WTC11 (cell line): Measurements from ENCODE around the gene AVP. TPM values are rescaled to one million over a fixed set of nuclear protein-coding genes. Genes with fewer than 3 reads are reported as not detected.

ENCODE experiments used
- ATAC-seq: fragments of 200-7000 bp; cut with Tn5 transposase; 2 replicates; pipeline ENCODE4 v1.10.0; 2021; ENCODE audit warnings: mild to moderate bottlenecking, moderate library complexity
- CTCF ChIA-PET: fragments of 300-600 bp; sonication (Branson Sonifier 250); formaldehyde crosslinking; loops from one replicate; lab custom pipeline; 2021; ENCODE audit warnings: antibody characterized with exemption; lab: Charles Lee
- POLR2A ChIA-PET: fragments of 350-600 bp; sonication (Branson Sonifier 250); formaldehyde crosslinking; loops from one replicate; lab custom pipeline; 2021; ENCODE audit warnings: antibody characterized with exemption; lab: Charles Lee
- DNase-seq: peaks from one replicate; pipeline ENCODE4 v3.0.0; 2021; ENCODE audit warnings: low spot score
- H3K27ac Mint-ChIP-seq: 2 replicates; pipeline ENCODE4 v1.8.0; 2021; ENCODE audit warnings: mixed read lengths
- H3K27me3 Mint-ChIP-seq: 2 replicates; pipeline ENCODE4 v1.8.0; 2021; ENCODE audit warnings: low read depth, mild to moderate bottlenecking, moderate library complexity, mixed read lengths
- H3K36me3 Mint-ChIP-seq: 2 replicates; pipeline ENCODE4 v1.8.0; 2021; ENCODE audit warnings: mixed read lengths
- H3K4me1 Mint-ChIP-seq: 2 replicates; pipeline ENCODE4 v1.8.0; 2022; ENCODE audit warnings: mixed read lengths
- H3K4me3 Mint-ChIP-seq: 2 replicates; pipeline ENCODE4 v1.8.0; 2021; ENCODE audit warnings: mild to moderate bottlenecking, moderate library complexity, mixed read lengths
- H3K9me3 Mint-ChIP-seq: 2 replicates; pipeline ENCODE4 v1.8.0; 2021; ENCODE audit warnings: mixed read lengths
- ATF1 ChIP-seq: sonication (generic); formaldehyde crosslinking; IDR thresholded peaks from 2 replicates; pipeline ENCODE4 v1.8.1; 2023; ENCODE audit warnings: mild to moderate bottlenecking, moderate library complexity, missing genetic modification reagents
- CBFB ChIP-seq: sonication (generic); formaldehyde crosslinking; IDR thresholded peaks from 2 replicates; pipeline ENCODE4 v1.8.1; 2022; ENCODE audit warnings: mild to moderate bottlenecking, low read depth, missing genetic modification reagents
- GABPB1 ChIP-seq: sonication (generic); formaldehyde crosslinking; IDR thresholded peaks from 2 replicates; pipeline ENCODE4 v1.8.1; 2023; ENCODE audit warnings: mild to moderate bottlenecking, missing genetic modification reagents
- IRF2 ChIP-seq: sonication (generic); formaldehyde crosslinking; IDR thresholded peaks from 2 replicates; pipeline ENCODE4 v1.8.0; 2022; ENCODE audit warnings: low read depth, missing genetic modification reagents, borderline replicate concordance
- PRRX2 ChIP-seq: fragments of 250-450 bp; sonication (Bioruptor Pico); IDR thresholded peaks from 2 replicates; pipeline ENCODE4 v1.8.0; 2021; ENCODE audit warnings: mild to moderate bottlenecking
- TEAD4 ChIP-seq: sonication (generic); formaldehyde crosslinking; IDR thresholded peaks from 2 replicates; pipeline ENCODE4 v1.8.0; 2022; ENCODE audit warnings: mild to moderate bottlenecking, missing genetic modification reagents
- ZNF263 ChIP-seq: sonication (generic); formaldehyde crosslinking; IDR thresholded peaks from 2 replicates; pipeline ENCODE4 v1.8.1; 2022; ENCODE audit warnings: low read depth, mild to moderate bottlenecking, moderate library complexity, missing genetic modification reagents
- ZNF423 ChIP-seq: fragments of 250-450 bp; sonication (Bioruptor Pico); IDR thresholded peaks from 2 replicates; pipeline ENCODE4 v2.1.2; 2022; ENCODE audit warnings: mild to moderate bottlenecking, moderate library complexity
- total RNA-seq: library from RNA; stranded (reverse); gene quantifications from 3 replicates; pipeline ENCODE4 v1.2.3, GENCODE V29; 2021
- TF ChIP-seq, protein P1 (sequence below): sonication (generic); formaldehyde crosslinking; conservative IDR thresholded peaks from 2 replicates; pipeline ENCODE4 v1.8.1; 2022; ENCODE audit warnings: mild to moderate bottlenecking, missing genetic modification reagents
- TF ChIP-seq, protein P2 (sequence below): sonication (generic); formaldehyde crosslinking; IDR thresholded peaks from 2 replicates; pipeline ENCODE4 v1.8.1; 2022; ENCODE audit warnings: missing genetic modification reagents, borderline replicate concordance
- TF ChIP-seq, protein P3 (sequence below): sonication (generic); formaldehyde crosslinking; IDR thresholded peaks from 2 replicates; pipeline ENCODE4 v1.8.1; 2023; ENCODE audit warnings: mild to moderate bottlenecking, moderate library complexity, missing genetic modification reagents
- TF ChIP-seq, protein P4 (sequence below): sonication (generic); formaldehyde crosslinking; IDR thresholded peaks from 2 replicates; pipeline ENCODE4 v1.8.1; 2022; ENCODE audit warnings: mild to moderate bottlenecking, missing genetic modification reagents, moderate library complexity, borderline replicate concordance
- TF ChIP-seq, protein P5 (sequence below): fragments of 250-450 bp; sonication (Bioruptor Pico); IDR thresholded peaks from 2 replicates; pipeline ENCODE4 v1.9.0; 2021; ENCODE audit warnings: mild to moderate bottlenecking

The AVP gene
- total RNA-seq, 1 experiment from 2014 or later = 0.50 TPM

DNA sequence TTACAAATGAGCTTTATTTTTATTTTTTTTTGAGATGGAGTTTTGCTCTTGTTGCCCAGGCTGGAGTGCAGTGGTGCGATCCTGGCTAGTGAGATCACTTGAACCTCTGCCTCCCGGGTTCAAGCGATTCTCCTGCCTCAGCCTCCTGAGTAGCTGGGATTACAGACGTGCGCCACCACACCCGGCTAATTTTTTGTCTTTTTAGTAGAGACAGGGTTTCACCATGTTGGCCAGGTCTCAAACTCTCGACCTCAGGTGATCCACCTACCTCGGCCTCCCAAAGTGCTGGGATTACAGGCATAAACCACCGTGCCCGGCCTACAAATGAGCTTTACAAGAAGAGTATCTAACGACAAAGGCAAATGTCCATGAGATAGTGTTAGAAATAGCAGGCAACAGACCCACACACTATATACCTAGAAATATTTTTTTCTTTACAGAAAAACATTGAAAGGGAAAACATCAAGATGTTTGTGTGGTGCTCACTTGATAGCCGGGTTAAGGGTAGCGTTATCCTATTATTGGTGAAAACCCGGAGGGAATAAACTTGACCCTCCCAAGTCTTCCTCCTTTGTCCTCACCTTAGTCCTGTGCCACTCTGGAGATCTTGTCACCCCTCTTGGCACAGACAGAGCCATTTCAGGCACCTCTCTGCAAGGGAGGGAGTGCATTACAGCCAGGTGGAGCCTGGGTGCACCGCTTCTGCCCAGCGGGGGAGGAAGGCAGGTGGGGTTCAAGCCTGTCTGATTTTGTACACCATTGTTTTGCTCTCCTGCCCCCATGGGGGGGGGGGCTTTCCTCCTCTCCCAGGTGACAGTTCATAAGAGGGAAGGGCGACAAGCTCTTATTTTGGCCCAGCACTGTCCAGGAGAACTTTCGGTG is 21.0 kb upstream of the AVP start:
- no peak for ATAC-seq
- Mint-ChIP-seq H3K4me3 (no peak overlapping the region), H3K9me3 (no peaks in the 10 kb centered on the region), H3K27ac (no peak overlapping the region), H3K27me3 (no peaks in the 10 kb centered on the region)
- TF ChIP-seq PRRX2 (CRISPR knock-in tag) = no peak
- no peak for TF ChIP-seq IRF2 (CRISPR knock-in tag)
- no peak for TF ChIP-seq ZNF263
- TF ChIP-seq, protein P1, sequence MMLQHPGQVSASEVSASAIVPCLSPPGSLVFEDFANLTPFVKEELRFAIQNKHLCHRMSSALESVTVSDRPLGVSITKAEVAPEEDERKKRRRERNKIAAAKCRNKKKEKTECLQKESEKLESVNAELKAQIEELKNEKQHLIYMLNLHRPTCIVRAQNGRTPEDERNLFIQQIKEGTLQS = no peak
- TF ChIP-seq, protein P2, sequence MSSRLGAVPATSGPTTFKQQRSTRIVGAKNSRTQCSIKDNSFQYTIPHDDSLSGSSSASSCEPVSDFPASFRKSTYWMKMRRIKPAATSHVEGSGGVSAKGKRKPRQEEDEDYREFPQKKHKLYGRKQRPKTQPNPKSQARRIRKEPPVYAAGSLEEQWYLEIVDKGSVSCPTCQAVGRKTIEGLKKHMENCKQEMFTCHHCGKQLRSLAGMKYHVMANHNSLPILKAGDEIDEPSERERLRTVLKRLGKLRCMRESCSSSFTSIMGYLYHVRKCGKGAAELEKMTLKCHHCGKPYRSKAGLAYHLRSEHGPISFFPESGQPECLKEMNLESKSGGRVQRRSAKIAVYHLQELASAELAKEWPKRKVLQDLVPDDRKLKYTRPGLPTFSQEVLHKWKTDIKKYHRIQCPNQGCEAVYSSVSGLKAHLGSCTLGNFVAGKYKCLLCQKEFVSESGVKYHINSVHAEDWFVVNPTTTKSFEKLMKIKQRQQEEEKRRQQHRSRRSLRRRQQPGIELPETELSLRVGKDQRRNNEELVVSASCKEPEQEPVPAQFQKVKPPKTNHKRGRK = no peak
- no peak for TF ChIP-seq TEAD4 (CRISPR knock-in tag)
- no peak for TF ChIP-seq CBFB
- no peak for TF ChIP-seq ATF1 (CRISPR knock-in tag)
- TF ChIP-seq ZNF423 (CRISPR knock-in tag) = no peak
- TF ChIP-seq, protein P3, sequence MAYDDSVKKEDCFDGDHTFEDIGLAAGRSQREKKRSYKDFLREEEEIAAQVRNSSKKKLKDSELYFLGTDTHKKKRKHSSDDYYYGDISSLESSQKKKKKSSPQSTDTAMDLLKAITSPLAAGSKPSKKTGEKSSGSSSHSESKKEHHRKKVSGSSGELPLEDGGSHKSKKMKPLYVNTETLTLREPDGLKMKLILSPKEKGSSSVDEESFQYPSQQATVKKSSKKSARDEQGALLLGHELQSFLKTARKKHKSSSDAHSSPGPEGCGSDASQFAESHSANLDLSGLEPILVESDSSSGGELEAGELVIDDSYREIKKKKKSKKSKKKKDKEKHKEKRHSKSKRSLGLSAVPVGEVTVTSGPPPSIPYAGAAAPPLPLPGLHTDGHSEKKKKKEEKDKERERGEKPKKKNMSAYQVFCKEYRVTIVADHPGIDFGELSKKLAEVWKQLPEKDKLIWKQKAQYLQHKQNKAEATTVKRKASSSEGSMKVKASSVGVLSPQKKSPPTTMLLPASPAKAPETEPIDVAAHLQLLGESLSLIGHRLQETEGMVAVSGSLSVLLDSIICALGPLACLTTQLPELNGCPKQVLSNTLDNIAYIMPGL (CRISPR knock-in tag) = no peak
- TF ChIP-seq, protein P4, sequence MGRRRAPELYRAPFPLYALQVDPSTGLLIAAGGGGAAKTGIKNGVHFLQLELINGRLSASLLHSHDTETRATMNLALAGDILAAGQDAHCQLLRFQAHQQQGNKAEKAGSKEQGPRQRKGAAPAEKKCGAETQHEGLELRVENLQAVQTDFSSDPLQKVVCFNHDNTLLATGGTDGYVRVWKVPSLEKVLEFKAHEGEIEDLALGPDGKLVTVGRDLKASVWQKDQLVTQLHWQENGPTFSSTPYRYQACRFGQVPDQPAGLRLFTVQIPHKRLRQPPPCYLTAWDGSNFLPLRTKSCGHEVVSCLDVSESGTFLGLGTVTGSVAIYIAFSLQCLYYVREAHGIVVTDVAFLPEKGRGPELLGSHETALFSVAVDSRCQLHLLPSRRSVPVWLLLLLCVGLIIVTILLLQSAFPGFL = no peak
- TF ChIP-seq, all 79 proteins: peak for 0
- POLR2A ChIA-PET = no interaction called here
- CTCF ChIA-PET = interaction anchor here (1.0 to 1.7 kb wide), 2 partner anchors 9 to 13 kb away, joined by 3 to 5 read pairs; no protein-coding TSS in a partner anchor
- H3K4me1 Mint-ChIP-seq = peaks cover 9% of the 10 kb centered on the region; the same call in 1 of the 2 replicates
- no peak for DNase-seq
- H3K36me3 Mint-ChIP-seq = no peaks in the 10 kb centered on the region

DNA sequence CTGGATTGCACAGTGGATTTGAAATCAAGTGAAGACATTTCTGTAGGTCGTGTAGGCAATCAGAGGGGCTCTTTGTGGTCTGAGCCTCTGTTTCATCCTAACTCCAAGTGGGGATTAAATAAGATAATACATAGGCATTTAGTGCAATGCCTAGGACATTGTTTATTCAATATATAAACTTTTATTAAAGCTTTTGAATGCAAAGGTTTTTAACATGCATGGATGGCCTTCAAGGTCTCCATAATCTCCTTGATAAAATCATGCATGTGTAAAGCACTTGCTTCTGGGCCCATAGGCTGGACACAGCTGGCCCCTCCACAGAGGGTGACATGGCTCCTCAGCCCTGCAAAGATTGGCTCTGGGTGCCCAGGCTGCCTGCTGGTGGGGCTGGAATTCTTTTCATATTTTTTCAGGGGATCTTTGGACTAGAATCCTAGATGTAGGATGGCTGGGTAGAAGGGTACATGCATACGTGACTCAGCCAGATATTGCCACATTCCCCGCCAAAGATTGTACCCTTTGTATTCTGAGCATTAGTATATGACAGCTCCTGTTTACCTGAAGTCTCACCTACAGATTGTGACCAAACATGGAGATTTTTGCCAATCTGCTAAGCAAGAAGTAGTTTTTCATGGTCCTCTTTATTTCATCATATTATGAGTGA is 19.0 kb upstream of the AVP start:
- Mint-ChIP-seq H3K36me3 (no peaks in the 10 kb centered on the region), H3K27me3 (no peaks in the 10 kb centered on the region), H3K4me3 (no peak overlapping the region), H3K4me1 (peaks cover 9% of the 10 kb centered on the region; the same call in 1 of the 2 replicates), H3K27ac (no peak overlapping the region), H3K9me3 (no peaks in the 10 kb centered on the region)
- ChIA-PET POLR2A (no interaction called here), CTCF (interaction anchor here (0.6 to 1.4 kb wide), 4 partner anchors 9 to 31 kb away, joined by 3 to 16 read pairs (median 4); no protein-coding TSS in a partner anchor)
- TF ChIP-seq GABPB1 (CRISPR knock-in tag) = peak; percentile 69; the same call in 1 of the 2 replicates
- TF ChIP-seq, protein P5, sequence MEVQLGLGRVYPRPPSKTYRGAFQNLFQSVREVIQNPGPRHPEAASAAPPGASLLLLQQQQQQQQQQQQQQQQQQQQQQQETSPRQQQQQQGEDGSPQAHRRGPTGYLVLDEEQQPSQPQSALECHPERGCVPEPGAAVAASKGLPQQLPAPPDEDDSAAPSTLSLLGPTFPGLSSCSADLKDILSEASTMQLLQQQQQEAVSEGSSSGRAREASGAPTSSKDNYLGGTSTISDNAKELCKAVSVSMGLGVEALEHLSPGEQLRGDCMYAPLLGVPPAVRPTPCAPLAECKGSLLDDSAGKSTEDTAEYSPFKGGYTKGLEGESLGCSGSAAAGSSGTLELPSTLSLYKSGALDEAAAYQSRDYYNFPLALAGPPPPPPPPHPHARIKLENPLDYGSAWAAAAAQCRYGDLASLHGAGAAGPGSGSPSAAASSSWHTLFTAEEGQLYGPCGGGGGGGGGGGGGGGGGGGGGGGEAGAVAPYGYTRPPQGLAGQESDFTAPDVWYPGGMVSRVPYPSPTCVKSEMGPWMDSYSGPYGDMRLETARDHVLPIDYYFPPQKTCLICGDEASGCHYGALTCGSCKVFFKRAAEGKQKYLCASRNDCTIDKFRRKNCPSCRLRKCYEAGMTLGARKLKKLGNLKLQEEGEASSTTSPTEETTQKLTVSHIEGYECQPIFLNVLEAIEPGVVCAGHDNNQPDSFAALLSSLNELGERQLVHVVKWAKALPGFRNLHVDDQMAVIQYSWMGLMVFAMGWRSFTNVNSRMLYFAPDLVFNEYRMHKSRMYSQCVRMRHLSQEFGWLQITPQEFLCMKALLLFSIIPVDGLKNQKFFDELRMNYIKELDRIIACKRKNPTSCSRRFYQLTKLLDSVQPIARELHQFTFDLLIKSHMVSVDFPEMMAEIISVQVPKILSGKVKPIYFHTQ = no peak
- DNase-seq = no peak
- no peak for ATAC-seq
